ENCODE data around the gene IGIP.
A peak's percentile ranks its signal among the peaks of the same experiment; 100 is the strongest.

IGIP gene

GRCh38 chr5:140168371-140168770 lies 42.6 kb downstream of the IGIP start:
- DNase-seq: no peak

GRCh38 chr5:140169410-140169809 lies 43.7 kb downstream of the IGIP start:
- no peak for DNase-seq

- DNase-seq: no peak
Observed at GRCh38 chr5:140172483-140172882, 46.7 kb downstream of the IGIP start.

GRCh38 chr5:140174014-140174413 lies 48.3 kb downstream of the IGIP start:
- no peak for DNase-seq

GRCh38 chr5:140174465-140175366 lies 49.0 kb downstream of the IGIP start, which contains the start of gene CYSTM1:
Gene CYSTM1, plus strand, starts transcription at chr5:140175188. Its CDS starts 19,278 bp downstream, at chr5:140194466.
- DNase-seq: peak; percentile 92

GRCh38 chr5:140175367-140176030 lies 49.8 kb downstream of the IGIP start:
- peak; percentile 69 for DNase-seq

GRCh38 chr5:140176031-140176387 lies 50.3 kb downstream of the IGIP start:
- no peak for DNase-seq

- DNase-seq: no peak
Observed at GRCh38 chr5:140178086-140178410, 52.3 kb downstream of the IGIP start.

- DNase-seq: no peak
Observed at GRCh38 chr5:140178482-140179116, 52.9 kb downstream of the IGIP start.
